ENCODE measurements around the gene UBP1.
"Not testable (repeated sequence)": the region's sequence is repeated elsewhere in the genome, so short reads cannot be mapped to it uniquely, and the experiment has no call there.

GRCh38 chr3:33338936-33339465 is 101.2 kb downstream of the UBP1 start:
- TF ChIP-seq POLR2A, POLR2AphosphoS5 (IDR thresholded peaks at IDR 0.05): not testable (repeated sequence)
- TF ChIP-seq, protein P1, sequence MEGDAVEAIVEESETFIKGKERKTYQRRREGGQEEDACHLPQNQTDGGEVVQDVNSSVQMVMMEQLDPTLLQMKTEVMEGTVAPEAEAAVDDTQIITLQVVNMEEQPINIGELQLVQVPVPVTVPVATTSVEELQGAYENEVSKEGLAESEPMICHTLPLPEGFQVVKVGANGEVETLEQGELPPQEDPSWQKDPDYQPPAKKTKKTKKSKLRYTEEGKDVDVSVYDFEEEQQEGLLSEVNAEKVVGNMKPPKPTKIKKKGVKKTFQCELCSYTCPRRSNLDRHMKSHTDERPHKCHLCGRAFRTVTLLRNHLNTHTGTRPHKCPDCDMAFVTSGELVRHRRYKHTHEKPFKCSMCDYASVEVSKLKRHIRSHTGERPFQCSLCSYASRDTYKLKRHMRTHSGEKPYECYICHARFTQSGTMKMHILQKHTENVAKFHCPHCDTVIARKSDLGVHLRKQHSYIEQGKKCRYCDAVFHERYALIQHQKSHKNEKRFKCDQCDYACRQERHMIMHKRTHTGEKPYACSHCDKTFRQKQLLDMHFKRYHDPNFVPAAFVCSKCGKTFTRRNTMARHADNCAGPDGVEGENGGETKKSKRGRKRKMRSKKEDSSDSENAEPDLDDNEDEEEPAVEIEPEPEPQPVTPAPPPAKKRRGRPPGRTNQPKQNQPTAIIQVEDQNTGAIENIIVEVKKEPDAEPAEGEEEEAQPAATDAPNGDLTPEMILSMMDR (IDR thresholded peaks at IDR 0.05): not testable (repeated sequence)

Data from upper lobe of left lung (tissue), 4 donors.